GM19035 (cell line): ENCODE data around the gene DLGAP5.

Experiments
- ATAC-seq: cut with Tn5 transposase; IDR thresholded peaks from one replicate; pipeline ENCODE4 v1.9.1; 2021; ENCODE audit not compliant: unreplicated experiment

DLGAP5 gene

GRCh38 chr14:55191203-55192053 is at the start of gene DLGAP5:
Gene DLGAP5, minus strand, starts transcription at chr14:55191585. Its CDS starts 2,406 bp downstream, at chr14:55189179.
- peak; percentile 98 for ATAC-seq

GRCh38 chr14:55240526-55241178 is 49.3 kb upstream of the DLGAP5 start:
- ATAC-seq, result no peak

GRCh38 chr14:55239320-55239719 is 47.9 kb upstream of the DLGAP5 start:
- ATAC-seq, result no peak

- ATAC-seq, result no peak
These were observed 46.8 kb upstream of the DLGAP5 start for GRCh38 chr14:55238019-55238680.

- no peak for ATAC-seq
These were observed 42.2 kb upstream of the DLGAP5 start for GRCh38 chr14:55233591-55233990.

- no peak for ATAC-seq
These were observed 36.9 kb upstream of the DLGAP5 start for GRCh38 chr14:55228261-55228660.

- ATAC-seq, result no peak
These were observed 32.0 kb upstream of the DLGAP5 start for GRCh38 chr14:55223364-55223763.

- no peak for ATAC-seq
These were observed 30.6 kb upstream of the DLGAP5 start for GRCh38 chr14:55221968-55222367.

GRCh38 chr14:55221186-55221585 is 29.8 kb upstream of the DLGAP5 start:
- no peak for ATAC-seq

- no peak for ATAC-seq
These were observed 28.8 kb upstream of the DLGAP5 start for GRCh38 chr14:55220230-55220629.

GRCh38 chr14:55212634-55213033 is 21.2 kb upstream of the DLGAP5 start:
- no peak for ATAC-seq

- no peak for ATAC-seq
These were observed 16.4 kb upstream of the DLGAP5 start for GRCh38 chr14:55207832-55208231.

GRCh38 chr14:55206175-55206693 is 14.8 kb upstream of the DLGAP5 start:
- no peak for ATAC-seq

GRCh38 chr14:55201219-55202101 is 10.1 kb upstream of the DLGAP5 start:
- no peak for ATAC-seq

- ATAC-seq, result no peak
These were observed 9.3 kb upstream of the DLGAP5 start for GRCh38 chr14:55200651-55201050.

GRCh38 chr14:55198749-55199148 is 7.4 kb upstream of the DLGAP5 start:
- no peak for ATAC-seq

- no peak for ATAC-seq
These were observed 3.4 kb upstream of the DLGAP5 start for GRCh38 chr14:55194656-55195355.

- no peak for ATAC-seq
These were observed 753 bp upstream of the DLGAP5 start for GRCh38 chr14:55192054-55192621.

- no peak for ATAC-seq
These were observed 531 bp downstream of the DLGAP5 start for GRCh38 chr14:55190906-55191202.
